H9 (cell line): ENCODE measurements around the gene EVI5. TPM values are rescaled to one million over a fixed set of nuclear protein-coding genes. Genes with fewer than 3 reads are reported as not detected.

ENCODE experiments used
- DNase-seq: peaks from one replicate; pipeline ENCODE4 v3.0.0-alpha.2; 2017
- H2AFZ ChIP-seq: one replicate; pipeline ENCODE4 v1.6.1; 2013; ENCODE audit warnings: mild to moderate bottlenecking, low read length, control low read depth, moderate library complexity
- H2AK5ac ChIP-seq: 2 replicates; pipeline ENCODE4 v1.6.1; 2013; ENCODE audit warnings: low read length, control low read depth, mixed read lengths; ENCODE audit not compliant: insufficient read length
- H2BK120ac ChIP-seq: one replicate; pipeline ENCODE4 v1.6.1; 2013; ENCODE audit warnings: low read depth, mild to moderate bottlenecking, low read length, control low read depth, inconsistent platforms; ENCODE audit not compliant: poor library complexity, severe bottlenecking
- H2BK12ac ChIP-seq: 2 replicates; pipeline ENCODE4 v1.6.1; 2013; ENCODE audit warnings: low read length, control low read depth, mixed read lengths, low read depth; ENCODE audit not compliant: insufficient read length
- H2BK15ac ChIP-seq: 2 replicates; pipeline ENCODE4 v1.6.1; 2013; ENCODE audit warnings: low read depth, low read length, control low read depth
- H2BK20ac ChIP-seq: one replicate; pipeline ENCODE4 v1.6.1; 2013; ENCODE audit warnings: low read depth, mild to moderate bottlenecking, low read length, control low read depth, inconsistent platforms; ENCODE audit not compliant: poor library complexity, severe bottlenecking
- H2BK5ac ChIP-seq: 2 replicates; pipeline ENCODE4 v1.6.1; 2013; ENCODE audit warnings: low read length, control low read depth, mixed read lengths; ENCODE audit not compliant: insufficient read length
- H3K14ac ChIP-seq: 2 replicates; pipeline ENCODE4 v1.6.1; 2013; ENCODE audit warnings: low read length, control low read depth; ENCODE audit not compliant: insufficient read depth
- H3K18ac ChIP-seq: 2 replicates; pipeline ENCODE4 v1.6.1; 2013; ENCODE audit warnings: low read depth, mild to moderate bottlenecking, mixed read lengths, low read length, control low read depth; ENCODE audit not compliant: insufficient read length
- H3K23ac ChIP-seq: 2 replicates; pipeline ENCODE4 v1.6.1; 2013; ENCODE audit warnings: low read length, control low read depth, mixed read lengths, low read depth; ENCODE audit not compliant: insufficient read length
- H3K23me2 ChIP-seq: 2 replicates; pipeline ENCODE4 v1.6.1; 2013; ENCODE audit warnings: low read depth, mild to moderate bottlenecking, mixed read lengths, low read length, control low read depth; ENCODE audit not compliant: insufficient read length, poor library complexity, severe bottlenecking
- H3K27ac ChIP-seq: 2 replicates; pipeline ENCODE4 v1.5.1; 2013; ENCODE audit warnings: low read length, control low read depth, mixed read lengths, low read depth; ENCODE audit not compliant: insufficient read length
- H3K27me3 ChIP-seq: 2 replicates; pipeline ENCODE4 v1.6.1; 2013; ENCODE audit warnings: low read length, control low read depth, inconsistent platforms; ENCODE audit not compliant: insufficient read depth
- H3K4ac ChIP-seq: 2 replicates; pipeline ENCODE4 v1.6.1; 2013; ENCODE audit warnings: low read depth, mild to moderate bottlenecking, control low read depth, inconsistent platforms, low read length, moderate library complexity
- H3K4me1 ChIP-seq: 2 replicates; pipeline ENCODE4 v1.6.1; 2013; ENCODE audit warnings: low read length, control low read depth, inconsistent platforms; ENCODE audit not compliant: insufficient read depth
- H3K4me2 ChIP-seq: 2 replicates; pipeline ENCODE4 v1.6.1; 2013; ENCODE audit warnings: low read length, control low read depth, mixed read lengths; ENCODE audit not compliant: insufficient read length, insufficient read depth
- H3K56ac ChIP-seq: 2 replicates; pipeline ENCODE4 v1.6.1; 2013; ENCODE audit warnings: low read depth, mild to moderate bottlenecking, mixed read lengths, low read length, control low read depth; ENCODE audit not compliant: insufficient read length
- H3K79me1 ChIP-seq: 2 replicates; pipeline ENCODE4 v1.6.1; 2013; ENCODE audit warnings: low read depth, mild to moderate bottlenecking, moderate library complexity, low read length, control low read depth, inconsistent platforms; ENCODE audit not compliant: insufficient read depth, poor library complexity, severe bottlenecking
- H3K79me2 ChIP-seq: 2 replicates; pipeline ENCODE4 v1.6.1; 2013; ENCODE audit warnings: low read length, control low read depth, inconsistent platforms; ENCODE audit not compliant: insufficient read depth
- H3K9ac ChIP-seq: 2 replicates; pipeline ENCODE4 v1.6.1; 2013; ENCODE audit warnings: low read length, control low read depth, mixed read lengths; ENCODE audit not compliant: insufficient read length; ENCODE audit errors: extremely low read depth
- H3K9me3 ChIP-seq: one replicate; pipeline ENCODE4 v1.6.1; 2013; ENCODE audit warnings: low read depth, low read length, inconsistent platforms; ENCODE audit not compliant: control insufficient read depth
- H3T11ph ChIP-seq: one replicate; pipeline ENCODE4 v1.6.1; 2013; ENCODE audit warnings: mild to moderate bottlenecking, low read length, control low read depth, inconsistent platforms
- H4K20me1 ChIP-seq: one replicate; pipeline ENCODE4 v1.6.1; 2013; ENCODE audit not compliant: control insufficient read depth, insufficient read length, insufficient read depth
- H4K5ac ChIP-seq: 2 replicates; pipeline ENCODE4 v1.6.1; 2013; ENCODE audit warnings: low read depth, mild to moderate bottlenecking, mixed read lengths, low read length, control low read depth; ENCODE audit not compliant: insufficient read length
- H4K8ac ChIP-seq: replicated peaks from 2 replicates; pipeline ENCODE4 v1.6.1; 2013; ENCODE audit warnings: low read length, control low read depth, mixed read lengths, low read depth; ENCODE audit not compliant: insufficient read length
- H4K91ac ChIP-seq: 2 replicates; pipeline ENCODE4 v1.6.1; 2013; ENCODE audit warnings: low read depth, mild to moderate bottlenecking, moderate library complexity, mixed read lengths, low read length, control low read depth; ENCODE audit not compliant: insufficient read length
- H3K27ac Mint-ChIP-seq, 3 experiments: 2 replicates in 2 of 3; 3 replicates in 1 of 3; pipeline ENCODE4 v1.8.0; 2020 to 2021; ENCODE audit warnings: mixed read lengths in 3 of 3, mild to moderate bottlenecking in 1 of 3, moderate library complexity in 1 of 3
- H3K27me3 Mint-ChIP-seq: 2 replicates; pipeline ENCODE4 v1.8.0; 2021; ENCODE audit warnings: low read depth, mild to moderate bottlenecking, moderate library complexity, mixed read lengths
- H3K36me3 Mint-ChIP-seq, 3 experiments: 2 replicates in 2 of 3; 3 replicates in 1 of 3; pipeline ENCODE4 v1.8.0; 2020 to 2021; ENCODE audit warnings: low read depth in 3 of 3, mixed read lengths in 3 of 3; ENCODE audit not compliant: insufficient read depth in 1 of 3
- H3K4me1 Mint-ChIP-seq, 2 experiments: 2 replicates each; pipeline ENCODE4 v1.8.0; 2020; ENCODE audit warnings: mixed read lengths in 2 of 2
- H3K4me3 Mint-ChIP-seq, 2 experiments: 2 replicates in 1 of 2; 3 replicates in 1 of 2; pipeline ENCODE4 v1.8.0; 2020 to 2021; ENCODE audit warnings: mild to moderate bottlenecking in 2 of 2, mixed read lengths in 2 of 2, moderate library complexity in 1 of 2
- H3K9me3 Mint-ChIP-seq, 2 experiments: 2 replicates in 1 of 2; 3 replicates in 1 of 2; pipeline ENCODE4 v1.8.0; 2020; ENCODE audit warnings: mild to moderate bottlenecking in 2 of 2, mixed read lengths in 2 of 2, moderate library complexity in 1 of 2
- CTCF ChIP-seq: fragments of 200-600 bp; sonication (generic); conservative IDR thresholded peaks from 3 replicates; pipeline ENCODE4 v1.8.0; 2021; ENCODE audit warnings: antibody characterized with exemption, mild to moderate bottlenecking
- WGBS: extraction: QIAGEN DNeasy Blood & Tissue Kit; methylation state at CpG from one replicate; pipeline ENCODE4 v1.1.7; 2013; ENCODE audit warnings: missing lambda C conversion rate, low lambda C conversion rate, mixed read lengths; ENCODE audit not compliant: insufficient read length; ENCODE audit errors: extremely low coverage; 5-methylcytosine and 5-hydroxymethylcytosine counted together
- total RNA-seq: library from RNA; stranded (reverse); gene quantifications from 2 replicates; pipeline ENCODE4 v1.2.1, GENCODE V29; 2021

The EVI5 gene
- total RNA-seq, 1 experiment from 2014 or later: 9.7 TPM

GRCh38 chr1:92482665-92483609 lies 302.0 kb downstream of the EVI5 start:
- no peak overlapping the region for H3K27ac Mint-ChIP-seq
- Histone ChIP-seq H2BK15ac (no peak overlapping the region), H2AK5ac (no peak overlapping the region), H4K91ac (no peak overlapping the region), H3K23me2 (peaks cover 43% of the 10 kb centered on the region), H2BK20ac (no peak overlapping the region), H3K27ac (no peak overlapping the region), H2BK12ac (no peak overlapping the region), H3K79me2 (no peaks in the 10 kb centered on the region), H3K4ac (no peak overlapping the region), H4K20me1 (no peaks in the 10 kb centered on the region), H4K5ac (no peak overlapping the region), H2BK5ac (no peak overlapping the region), H3K79me1 (no peaks in the 10 kb centered on the region), H2AFZ (no peak overlapping the region), H3T11ph (no peak overlapping the region), H3K4me2 (peak overlapping the region; percentile 74), H4K8ac (no peak overlapping the region), H3K9ac (no peak overlapping the region), H2BK120ac (no peak overlapping the region), H3K18ac (no peak overlapping the region), H3K27me3 (peaks cover 93% of the 10 kb centered on the region), H3K14ac (no peak overlapping the region; the same call in 1 of the 2 replicates), H3K56ac (no peak overlapping the region), H3K4me1 (no peaks in the 10 kb centered on the region), H3K9me3 (no peaks in the 10 kb centered on the region), H3K23ac (no peak overlapping the region)
- no CpG with 5 or more reads among the region's 62 CpGs for WGBS
- peak; percentile 56 for DNase-seq
- peaks cover 5 to 14% of the 10 kb centered on the region in 2 experiments for H3K9me3 Mint-ChIP-seq
- H3K4me1 Mint-ChIP-seq: peaks cover 34 to 46% of the 10 kb centered on the region in 2 experiments
- peaks cover 0 to 4% (median 0%) of the 10 kb centered on the region in 3 experiments; a peak in 2 of 7 replicates for H3K36me3 Mint-ChIP-seq
- H3K4me3 Mint-ChIP-seq: peak overlapping the region; percentile 46 to 83
- no peak for TF ChIP-seq CTCF
- H3K27me3 Mint-ChIP-seq: peaks cover 98% of the 10 kb centered on the region
